ENCODE results near the gene ALDH1B1.

Gene ALDH1B1

GRCh38 chr9:38386319-38386895, 6.1 kb upstream of the ALDH1B1 start:
- no peaks in the 10 kb centered on the region for H3K9me3 ChIP-seq (ENCODE audit: control insufficient read depth, low read length)
- TF ChIP-seq CTCF (IDR thresholded peaks at IDR 0.05), result no peak
- no peak overlapping the region for H3K4me3 ChIP-seq (ENCODE audit: low read depth, low read length)
- H3K4me2 ChIP-seq (ENCODE audit: low read length), result no peak overlapping the region
- no peak overlapping the region for H2AFZ ChIP-seq
- H3K4me1 ChIP-seq, result no peaks in the 10 kb centered on the region
- H3K27ac ChIP-seq, result no peak overlapping the region
- no peaks in the 10 kb centered on the region for H3K27me3 ChIP-seq (ENCODE audit: control insufficient read depth, insufficient read depth, low read length)
- no peak overlapping the region for H3K9ac ChIP-seq
- H3K36me3 ChIP-seq (ENCODE audit: control insufficient read depth, insufficient read depth, low read length), result no peaks in the 10 kb centered on the region
- H3K79me2 ChIP-seq, result no peaks in the 10 kb centered on the region

GRCh38 chr9:38387066-38387465, 5.4 kb upstream of the ALDH1B1 start:
- H3K9ac ChIP-seq, result no peak overlapping the region
- H3K4me3 ChIP-seq (ENCODE audit: low read depth, low read length), result no peak overlapping the region
- H3K27ac ChIP-seq, result no peak overlapping the region
- H3K4me2 ChIP-seq (ENCODE audit: low read length), result no peak overlapping the region
- H2AFZ ChIP-seq, result no peak overlapping the region
- H3K36me3 ChIP-seq (ENCODE audit: control insufficient read depth, insufficient read depth, low read length), result no peaks in the 10 kb centered on the region
- TF ChIP-seq CTCF (IDR thresholded peaks at IDR 0.05), result no peak
- H3K79me2 ChIP-seq, result no peaks in the 10 kb centered on the region
- no peaks in the 10 kb centered on the region for H3K9me3 ChIP-seq (ENCODE audit: control insufficient read depth, low read length)
- H3K4me1 ChIP-seq, result no peaks in the 10 kb centered on the region
- no peaks in the 10 kb centered on the region for H3K27me3 ChIP-seq (ENCODE audit: control insufficient read depth, insufficient read depth, low read length)

- Histone ChIP-seq H3K27ac (no peak overlapping the region), H3K4me1 (no peaks in the 10 kb centered on the region)
These were observed 4.8 kb upstream of the ALDH1B1 start for GRCh38 chr9:38387751-38388150.

GRCh38 chr9:38388283-38389223, 3.9 kb upstream of the ALDH1B1 start:
- Histone ChIP-seq H3K4me3 (ENCODE audit: low read depth, low read length) (no peak overlapping the region), H3K9ac (no peak overlapping the region), H3K27ac (no peak overlapping the region), H3K9me3 (ENCODE audit: control insufficient read depth, low read length) (no peaks in the 10 kb centered on the region), H3K27me3 (ENCODE audit: control insufficient read depth, insufficient read depth, low read length) (no peaks in the 10 kb centered on the region), H3K4me1 (peaks cover 2% of the 10 kb centered on the region), H3K79me2 (no peaks in the 10 kb centered on the region), H3K36me3 (ENCODE audit: control insufficient read depth, insufficient read depth, low read length) (no peaks in the 10 kb centered on the region), H2AFZ (no peak overlapping the region), H3K4me2 (ENCODE audit: low read length) (no peak overlapping the region)
- TF ChIP-seq CTCF (IDR thresholded peaks at IDR 0.05), result no peak

More at GRCh38 chr9:38387751-38388150, 4.8 kb upstream of the ALDH1B1 start:
- Histone ChIP-seq H3K9ac (no peak overlapping the region), H3K79me2 (no peaks in the 10 kb centered on the region), H3K36me3 (ENCODE audit: control insufficient read depth, insufficient read depth, low read length) (no peaks in the 10 kb centered on the region), H3K4me2 (ENCODE audit: low read length) (no peak overlapping the region), H3K27me3 (ENCODE audit: control insufficient read depth, insufficient read depth, low read length) (no peaks in the 10 kb centered on the region), H3K4me3 (ENCODE audit: low read depth, low read length) (no peak overlapping the region), H3K9me3 (ENCODE audit: control insufficient read depth, low read length) (no peaks in the 10 kb centered on the region), H2AFZ (no peak overlapping the region)
- TF ChIP-seq CTCF (IDR thresholded peaks at IDR 0.05), result no peak

All from parathyroid adenoma (tissue), 2 donors.